Breast epithelium (tissue), 3 donors: Measurements from ENCODE around the gene IGF2BP2.

ENCODE experiments used
- POLR2AphosphoS5 ChIP-seq, 3 donors: sonication (generic); formaldehyde crosslinking; IDR thresholded peaks; one replicate each; pipeline ENCODE4 v1.6.1; 2017; ENCODE audit warnings: antibody characterized with exemption in 3 of 3
- TF ChIP-seq, protein P1 (sequence below), 3 donors: fragments of 450-650 bp; IDR thresholded peaks; one replicate each; pipeline ENCODE4 v1.5.1; 2016 to 2017; ENCODE audit warnings: antibody characterized with exemption in 3 of 3, mild to moderate bottlenecking in 3 of 3, moderate library complexity in 3 of 3

DNA sequence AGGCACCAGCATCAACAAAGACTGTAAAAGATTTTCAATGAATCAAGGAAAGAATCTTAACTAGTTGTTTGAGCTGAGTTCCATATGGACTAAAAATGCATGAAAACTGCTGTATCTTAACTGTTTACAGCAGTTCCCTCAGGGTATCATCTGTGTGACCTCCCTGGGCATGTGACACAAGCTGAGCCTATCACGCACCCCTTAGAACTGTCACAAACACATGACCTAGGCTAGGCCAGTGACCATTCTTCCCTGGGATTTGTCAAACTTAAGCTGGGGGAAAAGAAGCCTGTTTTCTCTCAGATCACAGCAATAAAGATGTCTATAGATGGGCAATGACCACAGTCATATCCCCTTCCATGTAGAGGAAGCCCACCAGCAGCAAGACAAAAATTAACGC lies 35.7 kb downstream of the IGF2BP2 start:
- TF ChIP-seq, protein P1, sequence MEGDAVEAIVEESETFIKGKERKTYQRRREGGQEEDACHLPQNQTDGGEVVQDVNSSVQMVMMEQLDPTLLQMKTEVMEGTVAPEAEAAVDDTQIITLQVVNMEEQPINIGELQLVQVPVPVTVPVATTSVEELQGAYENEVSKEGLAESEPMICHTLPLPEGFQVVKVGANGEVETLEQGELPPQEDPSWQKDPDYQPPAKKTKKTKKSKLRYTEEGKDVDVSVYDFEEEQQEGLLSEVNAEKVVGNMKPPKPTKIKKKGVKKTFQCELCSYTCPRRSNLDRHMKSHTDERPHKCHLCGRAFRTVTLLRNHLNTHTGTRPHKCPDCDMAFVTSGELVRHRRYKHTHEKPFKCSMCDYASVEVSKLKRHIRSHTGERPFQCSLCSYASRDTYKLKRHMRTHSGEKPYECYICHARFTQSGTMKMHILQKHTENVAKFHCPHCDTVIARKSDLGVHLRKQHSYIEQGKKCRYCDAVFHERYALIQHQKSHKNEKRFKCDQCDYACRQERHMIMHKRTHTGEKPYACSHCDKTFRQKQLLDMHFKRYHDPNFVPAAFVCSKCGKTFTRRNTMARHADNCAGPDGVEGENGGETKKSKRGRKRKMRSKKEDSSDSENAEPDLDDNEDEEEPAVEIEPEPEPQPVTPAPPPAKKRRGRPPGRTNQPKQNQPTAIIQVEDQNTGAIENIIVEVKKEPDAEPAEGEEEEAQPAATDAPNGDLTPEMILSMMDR (IDR thresholded peaks at IDR 0.05): no peak
- TF ChIP-seq POLR2AphosphoS5 (IDR thresholded peaks at IDR 0.05): no peak
